ENCODE data around the gene TMEM109. TPM values are rescaled to one million over a fixed set of nuclear protein-coding genes. Genes with fewer than 3 reads are reported as not detected.

The TMEM109 gene
- total RNA-seq, 1 donor from 2014 or later: 72.8 TPM

GRCh38 chr11:60970890-60971289 is 56.9 kb downstream of the TMEM109 start:
- Histone ChIP-seq H3K9me3 (ENCODE audit: insufficient read depth, low read depth, low read length) (no peaks in the 10 kb centered on the region), H3K36me3 (ENCODE audit: insufficient read depth, low read length) (no peaks in the 10 kb centered on the region), H3K4me1 (ENCODE audit: insufficient read depth, low read length) (no peaks in the 10 kb centered on the region), H3K9ac (ENCODE audit: low read length) (no peak overlapping the region), H4K20me1 (ENCODE audit: insufficient read depth, low read length) (no peaks in the 10 kb centered on the region), H2AFZ (ENCODE audit: low read depth, low read length) (no peak overlapping the region), H3K4me2 (ENCODE audit: low read length) (no peak overlapping the region), H3K79me2 (ENCODE audit: insufficient read depth, low read length) (no peaks in the 10 kb centered on the region), H3K4me3 (ENCODE audit: insufficient read depth, low read depth, low read length) (no peak overlapping the region), H3K27me3 (ENCODE audit: insufficient read depth, low read length) (peaks cover 3% of the 10 kb centered on the region), H3K27ac (ENCODE audit: low read depth, low read length) (no peak overlapping the region)
- Mint-ChIP-seq H3K27ac (ENCODE audit: unreplicated experiment) (no peak overlapping the region), H3K27me3 (ENCODE audit: low read depth, unreplicated experiment) (peaks cover 35% of the 10 kb centered on the region), H3K36me3 (ENCODE audit: low read depth, unreplicated experiment) (no peaks in the 10 kb centered on the region), H3K4me1 (ENCODE audit: low read depth, unreplicated experiment) (no peaks in the 10 kb centered on the region), H3K9me3 (ENCODE audit: unreplicated experiment) (peaks cover 10% of the 10 kb centered on the region), H3K4me3 (ENCODE audit: unreplicated experiment) (no peak overlapping the region)
- no peak for TF ChIP-seq EZH2 (IDR thresholded peaks at IDR 0.05; ENCODE audit: insufficient read depth, low read length)
- no peak for TF ChIP-seq CTCF (IDR thresholded peaks at IDR 0.05; ENCODE audit: insufficient read depth, low read depth, low read length)
- FAIRE-seq: no peak
- no peak for DNase-seq (ENCODE audit: low read depth)

- Histone ChIP-seq H3K9me3 (ENCODE audit: insufficient read depth, low read depth, low read length) (no peaks in the 10 kb centered on the region), H3K36me3 (ENCODE audit: insufficient read depth, low read length) (no peaks in the 10 kb centered on the region), H3K27ac (ENCODE audit: low read depth, low read length) (no peak within 1 kb of the TSS), H3K9ac (ENCODE audit: low read length) (no peak within 1 kb of the TSS), H3K79me2 (ENCODE audit: insufficient read depth, low read length) (no peaks in the 10 kb centered on the region), H4K20me1 (ENCODE audit: insufficient read depth, low read length) (no peaks in the 10 kb centered on the region), H3K27me3 (ENCODE audit: insufficient read depth, low read length) (peaks cover 5% of the 10 kb centered on the region), H3K4me1 (ENCODE audit: insufficient read depth, low read length) (no peaks in the 10 kb centered on the region), H3K4me2 (ENCODE audit: low read length) (no peak within 1 kb of the TSS), H2AFZ (ENCODE audit: low read depth, low read length) (no peak within 1 kb of the TSS), H3K4me3 (ENCODE audit: insufficient read depth, low read depth, low read length) (no peak within 1 kb of the TSS)
- no peak within 1 kb of the TSS for H3K27ac Mint-ChIP-seq (ENCODE audit: unreplicated experiment)
- H3K27me3 Mint-ChIP-seq (ENCODE audit: low read depth, unreplicated experiment): peaks cover 31% of the 10 kb centered on the region
- no peak for DNase-seq (ENCODE audit: low read depth)
- no peaks in the 10 kb centered on the region for H3K36me3 Mint-ChIP-seq (ENCODE audit: low read depth, unreplicated experiment)
- TF ChIP-seq CTCF (IDR thresholded peaks at IDR 0.05; ENCODE audit: insufficient read depth, low read depth, low read length) (no peak), EZH2 (IDR thresholded peaks at IDR 0.05; ENCODE audit: insufficient read depth, low read length) (no peak)
- peaks cover 10% of the 10 kb centered on the region for H3K9me3 Mint-ChIP-seq (ENCODE audit: unreplicated experiment)
- no peak within 1 kb of the TSS for H3K4me3 Mint-ChIP-seq (ENCODE audit: unreplicated experiment)
- no peaks in the 10 kb centered on the region for H3K4me1 Mint-ChIP-seq (ENCODE audit: low read depth, unreplicated experiment)
- FAIRE-seq: no peak
Measured at GRCh38 chr11:60971520-60971919, 57.6 kb downstream of the TMEM109 start, which contains the start of gene CD6. Gene CD6, plus strand, starts transcription at chr11:60971680. Its CDS starts 186 bp downstream, at chr11:60971866.

- no peak for DNase-seq (ENCODE audit: low read depth)
- H3K27me3 Mint-ChIP-seq (ENCODE audit: low read depth, unreplicated experiment): peaks cover 31% of the 10 kb centered on the region
Measured at GRCh38 chr11:60972182-60973030, 58.4 kb downstream of the TMEM109 start.

More at GRCh38 chr11:60972182-60973030, 58.4 kb downstream of the TMEM109 start:
- H3K79me2 ChIP-seq (ENCODE audit: insufficient read depth, low read length): no peaks in the 10 kb centered on the region
- no peak for FAIRE-seq
- no peak overlapping the region for H3K9ac ChIP-seq (ENCODE audit: low read length)
- TF ChIP-seq CTCF (IDR thresholded peaks at IDR 0.05; ENCODE audit: insufficient read depth, low read depth, low read length) (no peak), EZH2 (IDR thresholded peaks at IDR 0.05; ENCODE audit: insufficient read depth, low read length) (no peak)
- H3K4me3 ChIP-seq (ENCODE audit: insufficient read depth, low read depth, low read length): no peak overlapping the region
- no peak overlapping the region for H3K4me3 Mint-ChIP-seq (ENCODE audit: unreplicated experiment)
- no peaks in the 10 kb centered on the region for H3K9me3 ChIP-seq (ENCODE audit: insufficient read depth, low read depth, low read length)
- H3K36me3 ChIP-seq (ENCODE audit: insufficient read depth, low read length): no peaks in the 10 kb centered on the region
- H3K4me1 ChIP-seq (ENCODE audit: insufficient read depth, low read length): no peaks in the 10 kb centered on the region
- peaks cover 7% of the 10 kb centered on the region for H3K27me3 ChIP-seq (ENCODE audit: insufficient read depth, low read length)
- no peaks in the 10 kb centered on the region for H3K4me1 Mint-ChIP-seq (ENCODE audit: low read depth, unreplicated experiment)
- no peak overlapping the region for H3K4me2 ChIP-seq (ENCODE audit: low read length)
- H3K27ac Mint-ChIP-seq (ENCODE audit: unreplicated experiment): no peak overlapping the region
- H3K36me3 Mint-ChIP-seq (ENCODE audit: low read depth, unreplicated experiment): no peaks in the 10 kb centered on the region
- peaks cover 6% of the 10 kb centered on the region for H3K9me3 Mint-ChIP-seq (ENCODE audit: unreplicated experiment)
- H3K27ac ChIP-seq (ENCODE audit: low read depth, low read length): no peak overlapping the region
- no peaks in the 10 kb centered on the region for H4K20me1 ChIP-seq (ENCODE audit: insufficient read depth, low read length)
- no peak overlapping the region for H2AFZ ChIP-seq (ENCODE audit: low read depth, low read length)

All from astrocyte (in vitro differentiated cells and primary cell).